ENCODE data around the gene LRRC36.

- TF ChIP-seq, protein P1, sequence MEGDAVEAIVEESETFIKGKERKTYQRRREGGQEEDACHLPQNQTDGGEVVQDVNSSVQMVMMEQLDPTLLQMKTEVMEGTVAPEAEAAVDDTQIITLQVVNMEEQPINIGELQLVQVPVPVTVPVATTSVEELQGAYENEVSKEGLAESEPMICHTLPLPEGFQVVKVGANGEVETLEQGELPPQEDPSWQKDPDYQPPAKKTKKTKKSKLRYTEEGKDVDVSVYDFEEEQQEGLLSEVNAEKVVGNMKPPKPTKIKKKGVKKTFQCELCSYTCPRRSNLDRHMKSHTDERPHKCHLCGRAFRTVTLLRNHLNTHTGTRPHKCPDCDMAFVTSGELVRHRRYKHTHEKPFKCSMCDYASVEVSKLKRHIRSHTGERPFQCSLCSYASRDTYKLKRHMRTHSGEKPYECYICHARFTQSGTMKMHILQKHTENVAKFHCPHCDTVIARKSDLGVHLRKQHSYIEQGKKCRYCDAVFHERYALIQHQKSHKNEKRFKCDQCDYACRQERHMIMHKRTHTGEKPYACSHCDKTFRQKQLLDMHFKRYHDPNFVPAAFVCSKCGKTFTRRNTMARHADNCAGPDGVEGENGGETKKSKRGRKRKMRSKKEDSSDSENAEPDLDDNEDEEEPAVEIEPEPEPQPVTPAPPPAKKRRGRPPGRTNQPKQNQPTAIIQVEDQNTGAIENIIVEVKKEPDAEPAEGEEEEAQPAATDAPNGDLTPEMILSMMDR (IDR thresholded peaks at IDR 0.05): no peak
- no peak for TF ChIP-seq POLR2A (IDR thresholded peaks at IDR 0.05)
These were observed 44.2 kb upstream of the LRRC36 start for GRCh38 chr16:67282447-67282805.
